DMS153 (cell line): ENCODE data around the gene MKI67.

Experiments
- DNase-seq: peaks from one replicate; lab custom pipeline; 2025; lab: John Stamatoyannopoulos, UW

Gene MKI67

GRCh38 chr10:128065881-128066534 is 60.2 kb downstream of the MKI67 start:
- DNase-seq, result no peak

GRCh38 chr10:128064970-128065580 is 61.1 kb downstream of the MKI67 start:
- no peak for DNase-seq

- no peak for DNase-seq
These were observed 61.9 kb downstream of the MKI67 start for GRCh38 chr10:128064108-128064969.

- no peak for DNase-seq
These were observed 62.5 kb downstream of the MKI67 start for GRCh38 chr10:128063736-128064107.

GRCh38 chr10:128062881-128063563 is 63.2 kb downstream of the MKI67 start:
- DNase-seq, result no peak

GRCh38 chr10:128062331-128062880 is 63.8 kb downstream of the MKI67 start:
- DNase-seq, result no peak

- DNase-seq, result no peak
These were observed 64.6 kb downstream of the MKI67 start for GRCh38 chr10:128061306-128062300.

- DNase-seq, result no peak
These were observed 65.6 kb downstream of the MKI67 start for GRCh38 chr10:128060341-128061250.

GRCh38 chr10:128059982-128060293 is 66.3 kb downstream of the MKI67 start:
- DNase-seq, result no peak

GRCh38 chr10:128059266-128059981 is 66.8 kb downstream of the MKI67 start:
- DNase-seq, result no peak

- no peak for DNase-seq
These were observed 67.5 kb downstream of the MKI67 start for GRCh38 chr10:128058750-128059134.

- DNase-seq, result no peak
These were observed 68.0 kb downstream of the MKI67 start for GRCh38 chr10:128058106-128058749.

GRCh38 chr10:128056303-128057050 is 69.7 kb downstream of the MKI67 start:
- no peak for DNase-seq

- no peak for DNase-seq
These were observed 71.0 kb downstream of the MKI67 start for GRCh38 chr10:128055061-128055868.

GRCh38 chr10:128054163-128054970 is 71.9 kb downstream of the MKI67 start:
- DNase-seq, result no peak

- no peak for DNase-seq
These were observed 72.9 kb downstream of the MKI67 start for GRCh38 chr10:128053356-128053755.
